Endodermal cell (in vitro differentiated cells): ENCODE data around the gene ANKRD1. TPM values are rescaled to one million over a fixed set of nuclear protein-coding genes. Genes with fewer than 3 reads are reported as not detected.
A peak's percentile ranks its signal among the peaks of the same experiment; 100 is the strongest.

Experiments used
- DNase-seq: peaks from one replicate; pipeline ENCODE4 v3.0.0-alpha.2; 2017
- H3K27ac ChIP-seq: 2 replicates; pipeline ENCODE4 v1.5.1; 2013; ENCODE audit warnings: mild to moderate bottlenecking, low read depth, low read length, moderate library complexity
- H3K27me3 ChIP-seq: 2 replicates; pipeline ENCODE4 v1.6.1; 2013; ENCODE audit warnings: mild to moderate bottlenecking, low read length, moderate library complexity; ENCODE audit not compliant: insufficient read depth, control insufficient read depth, poor library complexity, severe bottlenecking
- H3K36me3 ChIP-seq: 2 replicates; pipeline ENCODE4 v1.7.0; 2013; ENCODE audit warnings: mild to moderate bottlenecking, low read length, moderate library complexity; ENCODE audit not compliant: control insufficient read depth, insufficient read depth
- H3K4me1 ChIP-seq: one replicate; pipeline ENCODE4 v1.7.0; 2013; ENCODE audit warnings: low read length; ENCODE audit not compliant: control insufficient read depth, insufficient read depth
- H3K4me3 ChIP-seq: 2 replicates; pipeline ENCODE4 v1.5.1; 2013; ENCODE audit warnings: mild to moderate bottlenecking, low read length, moderate library complexity
- H3K9ac ChIP-seq: 2 replicates; pipeline ENCODE4 v1.6.1; 2013; ENCODE audit warnings: mild to moderate bottlenecking, low read length, moderate library complexity; ENCODE audit not compliant: poor library complexity, severe bottlenecking; ENCODE audit errors: extremely low read depth
- H3K9me3 ChIP-seq: 2 replicates; pipeline ENCODE4 v1.6.1; 2013; ENCODE audit warnings: mild to moderate bottlenecking, low read length, moderate library complexity; ENCODE audit not compliant: control insufficient read depth
- H3K27ac Mint-ChIP-seq: 2 replicates; pipeline ENCODE4 v1.8.0; 2020; ENCODE audit warnings: mixed read lengths
- H3K27me3 Mint-ChIP-seq: 2 replicates; pipeline ENCODE4 v1.8.0; 2021; ENCODE audit warnings: mild to moderate bottlenecking, mixed read lengths; ENCODE audit not compliant: insufficient read depth
- H3K36me3 Mint-ChIP-seq: 2 replicates; pipeline ENCODE4 v1.8.0; 2020; ENCODE audit warnings: low read depth, mixed read lengths
- H3K4me1 Mint-ChIP-seq: 2 replicates; pipeline ENCODE4 v1.8.0; 2020; ENCODE audit warnings: mixed read lengths
- H3K4me3 Mint-ChIP-seq: 2 replicates; pipeline ENCODE4 v1.8.0; 2020; ENCODE audit warnings: mild to moderate bottlenecking, moderate library complexity, mixed read lengths
- H3K9me3 Mint-ChIP-seq: 2 replicates; pipeline ENCODE4 v1.8.0; 2020; ENCODE audit warnings: mild to moderate bottlenecking, mixed read lengths
- WGBS, 2 experiments: methylation state at CpG; one replicate each; pipeline versions ENCODE4 v1.1.5 to v1.1.7; 2013; ENCODE audit warnings: missing lambda C conversion rate in 2 of 2, mixed read lengths in 1 of 2; ENCODE audit not compliant: insufficient coverage in 1 of 2, insufficient read length in 1 of 2; 5-methylcytosine and 5-hydroxymethylcytosine counted together
- total RNA-seq, 2 donors: library from RNA; stranded (reverse); fragmentation: NEBNext Ultra II Directional in 1 of 2; extraction: Animal tissue kit (Norgen Biotek cat#: 25700) in 1 of 2; gene quantifications; 2 replicates in 1 of 2; 3 replicates in 1 of 2; pipeline ENCODE4 v1.2.1, GENCODE V29; 2021
- TF ChIP-seq, protein P1 (sequence below): fragments of 200-600 bp; sonication (generic); conservative IDR thresholded peaks from 2 replicates; pipeline ENCODE4 v1.5.0; 2021; ENCODE audit warnings: antibody characterized with exemption, mild to moderate bottlenecking

ANKRD1 gene
- total RNA-seq, 2 donors from 2014 or later, result 19.6 to 42.6 TPM

DNA sequence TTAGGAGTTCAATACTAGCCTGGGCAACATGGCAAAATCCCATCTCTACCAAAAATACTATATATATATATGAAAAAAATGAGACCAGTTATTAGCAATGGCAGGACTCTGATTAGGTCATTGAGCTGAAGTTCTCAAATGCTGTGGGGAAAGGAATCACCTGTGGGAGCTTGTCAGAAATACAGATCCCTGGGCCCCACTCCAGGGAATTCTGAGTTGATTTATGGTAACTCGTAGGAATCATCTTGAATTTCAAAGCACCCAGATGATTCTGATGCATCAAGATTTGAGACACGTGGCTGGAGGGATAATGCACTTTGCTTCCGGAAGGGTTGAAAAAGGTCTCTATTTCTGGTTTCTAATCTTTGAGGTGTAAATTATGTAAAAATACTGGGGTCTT is 1.0 kb upstream of the ANKRD1 start:
- no peaks in the 10 kb centered on the region for H3K9me3 Mint-ChIP-seq
- H3K27ac Mint-ChIP-seq, result peak overlapping the region; percentile 21
- peaks cover 3% of the 10 kb centered on the region for H3K36me3 Mint-ChIP-seq
- H3K4me1 Mint-ChIP-seq, result peaks cover 66% of the 10 kb centered on the region
- H3K36me3 ChIP-seq, result peaks cover 28% of the 10 kb centered on the region
- 50 to 76% methylated on average over 3 of the region's 3 CpGs for WGBS, 2 experiments
- peaks cover 4% of the 10 kb centered on the region for H3K27me3 ChIP-seq
- peaks cover 22% of the 10 kb centered on the region for H3K4me1 ChIP-seq
- H3K4me3 ChIP-seq, result no peak overlapping the region
- no peak overlapping the region for H3K4me3 Mint-ChIP-seq
- TF ChIP-seq, protein P1, sequence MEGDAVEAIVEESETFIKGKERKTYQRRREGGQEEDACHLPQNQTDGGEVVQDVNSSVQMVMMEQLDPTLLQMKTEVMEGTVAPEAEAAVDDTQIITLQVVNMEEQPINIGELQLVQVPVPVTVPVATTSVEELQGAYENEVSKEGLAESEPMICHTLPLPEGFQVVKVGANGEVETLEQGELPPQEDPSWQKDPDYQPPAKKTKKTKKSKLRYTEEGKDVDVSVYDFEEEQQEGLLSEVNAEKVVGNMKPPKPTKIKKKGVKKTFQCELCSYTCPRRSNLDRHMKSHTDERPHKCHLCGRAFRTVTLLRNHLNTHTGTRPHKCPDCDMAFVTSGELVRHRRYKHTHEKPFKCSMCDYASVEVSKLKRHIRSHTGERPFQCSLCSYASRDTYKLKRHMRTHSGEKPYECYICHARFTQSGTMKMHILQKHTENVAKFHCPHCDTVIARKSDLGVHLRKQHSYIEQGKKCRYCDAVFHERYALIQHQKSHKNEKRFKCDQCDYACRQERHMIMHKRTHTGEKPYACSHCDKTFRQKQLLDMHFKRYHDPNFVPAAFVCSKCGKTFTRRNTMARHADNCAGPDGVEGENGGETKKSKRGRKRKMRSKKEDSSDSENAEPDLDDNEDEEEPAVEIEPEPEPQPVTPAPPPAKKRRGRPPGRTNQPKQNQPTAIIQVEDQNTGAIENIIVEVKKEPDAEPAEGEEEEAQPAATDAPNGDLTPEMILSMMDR, result no peak
- H3K9ac ChIP-seq, result peak overlapping the region; percentile 8
- H3K9me3 ChIP-seq, result no peaks in the 10 kb centered on the region
- DNase-seq, result no peak
- H3K27ac ChIP-seq, result no peak overlapping the region
- H3K27me3 Mint-ChIP-seq, result peaks cover 89% of the 10 kb centered on the region

DNA sequence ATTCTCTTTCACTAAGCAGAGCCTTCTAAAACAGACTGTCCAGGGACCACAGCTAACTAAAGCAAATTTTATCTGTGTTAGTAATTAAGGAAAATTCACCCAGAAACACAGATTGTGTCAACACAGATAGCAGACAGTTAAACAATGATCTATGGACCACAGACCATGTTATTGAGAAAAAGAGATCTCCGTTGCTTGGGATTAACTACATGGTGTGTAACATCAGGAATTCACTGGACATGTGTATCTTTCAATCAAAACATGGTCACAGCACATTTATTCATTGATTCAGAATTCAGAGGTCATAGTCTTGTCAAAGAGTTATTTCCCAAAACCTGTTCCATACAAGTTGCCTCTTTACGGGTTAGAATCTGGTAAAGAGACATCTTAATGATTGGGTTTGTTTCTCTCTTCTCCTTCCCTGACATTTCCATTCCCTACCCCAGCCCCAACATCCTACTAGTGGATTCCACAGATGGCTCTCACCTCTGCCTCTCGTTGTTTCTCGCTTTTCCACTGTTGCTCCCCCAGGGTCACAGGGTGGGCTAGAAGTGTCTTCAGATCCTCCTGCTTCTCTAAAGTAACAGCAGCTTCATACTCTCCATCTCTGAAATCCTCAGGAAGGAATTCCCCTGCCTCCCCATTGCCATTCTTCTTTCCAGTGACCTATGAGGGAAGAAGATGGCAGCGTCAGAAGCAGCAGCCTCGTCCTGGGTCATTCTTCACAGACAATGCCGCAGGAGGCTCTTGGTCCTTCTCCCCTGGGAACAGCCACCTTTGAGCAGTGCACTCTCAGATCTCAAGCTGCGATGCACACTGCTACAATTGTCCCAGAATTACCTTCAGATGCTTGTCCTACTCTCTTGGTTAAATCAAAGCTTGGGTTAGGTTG is 958 bp downstream of the ANKRD1 start:
- peaks cover 56% of the 10 kb centered on the region for H3K4me1 Mint-ChIP-seq
- no peaks in the 10 kb centered on the region for H3K9me3 Mint-ChIP-seq
- H3K36me3 ChIP-seq, result peaks cover 46% of the 10 kb centered on the region
- DNase-seq, result no peak
- WGBS, 2 experiments, result 37 to 50% methylated on average over 5 to 6 of the region's 8 CpGs
- H3K27ac ChIP-seq, result no peak overlapping the region
- peak overlapping the region; percentile 89 for H3K9ac ChIP-seq
- H3K36me3 Mint-ChIP-seq, result peaks cover 9% of the 10 kb centered on the region
- peak overlapping the region; percentile 86 for H3K4me3 ChIP-seq
- peaks cover 19% of the 10 kb centered on the region for H3K4me1 ChIP-seq
- TF ChIP-seq, protein P1, result no peak
- no peaks in the 10 kb centered on the region for H3K9me3 ChIP-seq
- peaks cover 4% of the 10 kb centered on the region for H3K27me3 ChIP-seq
- H3K4me3 Mint-ChIP-seq, result peak overlapping the region; percentile 55
- peak overlapping the region; percentile 76 for H3K27ac Mint-ChIP-seq
- peaks cover 96% of the 10 kb centered on the region for H3K27me3 Mint-ChIP-seq

GRCh38 chr10:90917968-90918318 is 2.9 kb downstream of the ANKRD1 start:
- H3K9ac ChIP-seq, result peak overlapping the region; percentile 89
- H3K27ac ChIP-seq, result no peak overlapping the region
- peaks cover 12% of the 10 kb centered on the region for H3K4me1 ChIP-seq
- TF ChIP-seq, protein P1, result no peak
- H3K4me3 Mint-ChIP-seq, result no peak overlapping the region
- H3K36me3 ChIP-seq, result peaks cover 64% of the 10 kb centered on the region
- DNase-seq, result no peak
- H3K36me3 Mint-ChIP-seq, result peaks cover 9% of the 10 kb centered on the region
- no peaks in the 10 kb centered on the region for H3K9me3 ChIP-seq
- H3K27ac Mint-ChIP-seq, result no peak overlapping the region
- H3K9me3 Mint-ChIP-seq, result no peaks in the 10 kb centered on the region
- peaks cover 46% of the 10 kb centered on the region for H3K4me1 Mint-ChIP-seq
- WGBS, 2 experiments, result 90 to 100% methylated on average over 3 of the region's 3 CpGs
- H3K4me3 ChIP-seq, result peak overlapping the region; percentile 86
- no peaks in the 10 kb centered on the region for H3K27me3 ChIP-seq
- peaks cover 95% of the 10 kb centered on the region for H3K27me3 Mint-ChIP-seq
